Measurements from ENCODE around the gene AHDC1.
"Not testable (repeated sequence)": the region's sequence is repeated elsewhere in the genome, so short reads cannot be mapped to it uniquely, and the experiment has no call there.

AHDC1 gene

GRCh38 chr1:27632387-27633297 lies 28.7 kb upstream of the AHDC1 start:
- no peak for FAIRE-seq

- no peak for FAIRE-seq
These were observed 27.0 kb upstream of the AHDC1 start for GRCh38 chr1:27630859-27631491.

GRCh38 chr1:27628712-27629111 lies 24.8 kb upstream of the AHDC1 start:
- no peak for FAIRE-seq

GRCh38 chr1:27627733-27628132 lies 23.8 kb upstream of the AHDC1 start:
- FAIRE-seq = not testable (repeated sequence)

- FAIRE-seq = no peak
These were observed 23.1 kb upstream of the AHDC1 start for GRCh38 chr1:27627061-27627460.

GRCh38 chr1:27626031-27626935 lies 22.3 kb upstream of the AHDC1 start:
- no peak for FAIRE-seq

GRCh38 chr1:27624467-27625178 lies 20.7 kb upstream of the AHDC1 start:
- no peak for FAIRE-seq

GRCh38 chr1:27623327-27624212 lies 19.6 kb upstream of the AHDC1 start:
- FAIRE-seq = no peak

GRCh38 chr1:27622828-27623227 lies 18.9 kb upstream of the AHDC1 start:
- no peak for FAIRE-seq

- no peak for FAIRE-seq
These were observed 17.3 kb upstream of the AHDC1 start for GRCh38 chr1:27621051-27621920.

- not testable (repeated sequence) for FAIRE-seq
These were observed 16.0 kb upstream of the AHDC1 start for GRCh38 chr1:27619782-27620438.

- no peak for FAIRE-seq
These were observed 14.6 kb upstream of the AHDC1 start for GRCh38 chr1:27618341-27619082.

GRCh38 chr1:27617420-27617819 lies 13.5 kb upstream of the AHDC1 start:
- no peak for FAIRE-seq

- no peak for FAIRE-seq
These were observed 12.5 kb upstream of the AHDC1 start for GRCh38 chr1:27616441-27616840.

- no peak for FAIRE-seq
These were observed 11.6 kb upstream of the AHDC1 start for GRCh38 chr1:27615346-27616192.

GRCh38 chr1:27614625-27615344 lies 10.8 kb upstream of the AHDC1 start:
- no peak for FAIRE-seq

GRCh38 chr1:27614043-27614624 lies 10.2 kb upstream of the AHDC1 start:
- no peak for FAIRE-seq

Data from TTC549 (cell line).